Measurements from ENCODE around the gene MRPL43. TPM values are rescaled to one million over a fixed set of nuclear protein-coding genes. Genes with fewer than 3 reads are reported as not detected.

MRPL43 gene
- total RNA-seq, 4 donors from 2014 or later: 32.5 to 104 (median 77.1) TPM

DNA sequence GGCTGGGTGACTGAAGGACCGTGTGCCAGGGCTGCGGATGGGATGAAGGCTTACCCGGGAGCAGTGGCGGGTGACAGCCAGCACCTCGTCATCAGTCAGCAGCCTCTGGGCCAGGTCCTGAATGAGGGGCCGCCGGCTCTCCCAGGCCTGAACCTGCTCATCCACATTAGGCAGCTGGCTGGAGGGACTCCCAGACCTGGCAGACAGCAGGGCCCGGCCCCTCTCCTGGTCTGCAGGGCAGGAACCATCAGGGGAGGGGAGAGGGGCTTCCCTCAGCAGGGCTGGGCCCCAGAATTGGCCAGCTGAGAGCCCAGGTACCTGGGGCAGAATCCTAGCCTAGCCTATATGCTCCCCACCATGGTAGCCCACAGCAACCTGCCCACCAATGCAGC is 28.3 kb upstream of the MRPL43 start:
- no peaks in the 10 kb centered on the region for H3K9me3 ChIP-seq
- TF ChIP-seq EP300 (IDR thresholded peaks at IDR 0.05; ENCODE audit: low read depth) (no peak), POLR2AphosphoS5 (IDR thresholded peaks at IDR 0.05) (no peak), POLR2A (IDR thresholded peaks at IDR 0.05) (no peak)
- TF ChIP-seq, protein P1, sequence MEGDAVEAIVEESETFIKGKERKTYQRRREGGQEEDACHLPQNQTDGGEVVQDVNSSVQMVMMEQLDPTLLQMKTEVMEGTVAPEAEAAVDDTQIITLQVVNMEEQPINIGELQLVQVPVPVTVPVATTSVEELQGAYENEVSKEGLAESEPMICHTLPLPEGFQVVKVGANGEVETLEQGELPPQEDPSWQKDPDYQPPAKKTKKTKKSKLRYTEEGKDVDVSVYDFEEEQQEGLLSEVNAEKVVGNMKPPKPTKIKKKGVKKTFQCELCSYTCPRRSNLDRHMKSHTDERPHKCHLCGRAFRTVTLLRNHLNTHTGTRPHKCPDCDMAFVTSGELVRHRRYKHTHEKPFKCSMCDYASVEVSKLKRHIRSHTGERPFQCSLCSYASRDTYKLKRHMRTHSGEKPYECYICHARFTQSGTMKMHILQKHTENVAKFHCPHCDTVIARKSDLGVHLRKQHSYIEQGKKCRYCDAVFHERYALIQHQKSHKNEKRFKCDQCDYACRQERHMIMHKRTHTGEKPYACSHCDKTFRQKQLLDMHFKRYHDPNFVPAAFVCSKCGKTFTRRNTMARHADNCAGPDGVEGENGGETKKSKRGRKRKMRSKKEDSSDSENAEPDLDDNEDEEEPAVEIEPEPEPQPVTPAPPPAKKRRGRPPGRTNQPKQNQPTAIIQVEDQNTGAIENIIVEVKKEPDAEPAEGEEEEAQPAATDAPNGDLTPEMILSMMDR (IDR thresholded peaks at IDR 0.05): no peak
- no peak overlapping the region for H3K27ac ChIP-seq
- in situ Hi-C loops (cut with MboI; ENCODE audit: low pct_ligation_motif_present in 1 of 4, low pct_unique_long_range_greater_than_20kb in 1 of 4, low sequenced_read_pairs in 3 of 4): no loop called here
- H3K4me1 ChIP-seq: peaks cover 0 to 28% (median 17%) of the 10 kb centered on the region in 4 donors
- intact Hi-C loops (cut with DNase I; ENCODE audit: low total_unique reads): loop anchor here (5.0 to 10.0 kb wide), 2 partner anchors 51 to 292 kb away; partner anchors contain the start of gene SEMA4G
- WGBS, 2 donors (ENCODE audit: low coverage in 1 of 2): 89% methylated on average over 7 of the region's 8 CpGs; no CpG with 5 or more reads in 1 of the 2 donors
- peaks cover 27% of the 10 kb centered on the region for H3K27me3 ChIP-seq
- no peak for DNase-seq
- no peaks in the 10 kb centered on the region for H3K36me3 ChIP-seq
- no peak overlapping the region for H3K4me3 ChIP-seq

DNA sequence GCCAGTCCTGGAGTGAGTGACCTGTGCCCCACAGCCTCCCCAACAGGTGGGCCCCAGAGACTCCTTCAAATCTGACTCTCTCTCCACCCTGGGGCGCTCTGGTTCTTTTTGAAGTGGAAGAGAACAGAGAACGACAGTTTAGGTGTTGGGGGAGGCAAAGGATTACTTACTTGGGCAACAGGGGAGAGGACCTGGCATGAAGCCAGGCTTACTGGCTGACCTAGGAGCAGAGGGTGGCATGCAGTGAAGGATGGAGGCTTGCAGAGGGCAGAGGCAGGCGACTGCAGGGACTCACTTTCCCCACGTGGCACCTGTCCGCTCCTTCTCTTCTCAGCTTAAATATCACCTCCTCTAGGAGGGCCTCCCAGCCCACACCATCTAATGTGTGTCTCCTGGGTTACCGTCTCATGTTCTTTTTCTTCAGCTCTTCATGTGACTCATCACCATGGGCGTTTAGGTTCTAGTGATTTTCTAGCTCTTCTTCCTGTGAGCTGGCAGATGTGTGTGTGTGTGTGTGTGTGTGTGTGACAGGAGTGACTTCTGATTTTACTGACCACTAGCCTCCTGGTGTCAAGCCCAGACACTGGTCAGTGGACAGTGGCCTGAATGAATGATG is 27.8 kb upstream of the MRPL43 start:
- TF ChIP-seq EP300 (IDR thresholded peaks at IDR 0.05; ENCODE audit: low read depth): no peak
- no peak for TF ChIP-seq POLR2A (IDR thresholded peaks at IDR 0.05)
- TF ChIP-seq, protein P1 (IDR thresholded peaks at IDR 0.05): no peak
- TF ChIP-seq POLR2AphosphoS5 (IDR thresholded peaks at IDR 0.05): no peak
- intact Hi-C loops (cut with DNase I; ENCODE audit: low total_unique reads): loop anchor here (1.0 to 10.0 kb wide), 3 partner anchors 22 to 292 kb away; partner anchors contain the start of gene SEMA4G
- no peak overlapping the region for H3K4me3 ChIP-seq
- WGBS, 2 donors (ENCODE audit: low coverage in 1 of 2): 0 to 44% methylated on average over 1 to 6 of the region's 7 CpGs
- no peak overlapping the region for H3K27ac ChIP-seq
- H3K9me3 ChIP-seq: no peaks in the 10 kb centered on the region
- H3K4me1 ChIP-seq: peaks cover 0 to 28% (median 17%) of the 10 kb centered on the region in 4 donors
- peaks cover 27% of the 10 kb centered on the region for H3K27me3 ChIP-seq
- H3K36me3 ChIP-seq: no peaks in the 10 kb centered on the region
- no peak for DNase-seq
- in situ Hi-C loops (cut with MboI; ENCODE audit: low pct_ligation_motif_present in 1 of 4, low pct_unique_long_range_greater_than_20kb in 1 of 4, low sequenced_read_pairs in 3 of 4): no loop called here

DNA sequence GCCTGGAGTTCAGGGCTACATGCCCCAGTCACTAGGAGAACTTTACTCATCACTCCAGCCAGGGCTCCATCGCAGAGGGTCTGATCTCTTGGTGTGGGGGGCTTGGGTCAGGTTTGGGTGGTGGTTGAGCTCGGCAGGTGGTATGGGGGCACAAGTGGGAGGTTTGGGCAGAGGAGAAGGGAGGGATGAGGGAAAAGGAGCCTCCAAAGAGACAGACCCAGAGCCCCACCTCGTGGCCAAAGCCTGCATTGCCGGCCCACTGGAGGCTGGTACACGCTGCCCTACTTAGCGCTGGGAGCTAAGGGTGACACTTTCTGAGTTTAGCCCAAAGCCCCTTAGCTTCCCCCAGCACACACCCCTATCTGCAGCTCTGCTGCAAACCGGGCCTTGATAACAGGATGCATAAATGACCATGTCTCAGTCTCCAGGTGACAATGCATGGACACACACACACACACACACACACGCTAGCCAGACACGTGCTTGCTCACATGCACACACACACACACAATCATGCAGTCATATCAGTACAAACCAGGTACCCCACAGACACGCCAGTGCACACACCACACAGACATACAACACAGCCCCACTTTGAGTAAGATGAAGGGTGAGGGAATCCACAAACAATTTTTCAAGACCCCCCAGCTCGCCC is 27.1 kb upstream of the MRPL43 start:
- H3K4me1 ChIP-seq: peaks cover 0 to 28% (median 17%) of the 10 kb centered on the region in 4 donors
- DNase-seq: peak; percentile 90
- H3K27me3 ChIP-seq: peaks cover 27% of the 10 kb centered on the region
- H3K9me3 ChIP-seq: no peaks in the 10 kb centered on the region
- no peaks in the 10 kb centered on the region for H3K36me3 ChIP-seq
- H3K27ac ChIP-seq: no peak overlapping the region
- in situ Hi-C loops (cut with MboI; ENCODE audit: low pct_ligation_motif_present in 1 of 4, low pct_unique_long_range_greater_than_20kb in 1 of 4, low sequenced_read_pairs in 3 of 4): no loop called here
- intact Hi-C loops (cut with DNase I; ENCODE audit: low total_unique reads): loop anchor here (1.0 to 10.0 kb wide), 2 partner anchors 21 to 50 kb away; partner anchors contain the start of gene SEMA4G
- WGBS, 2 donors (ENCODE audit: low coverage in 1 of 2): 24% methylated on average over 11 of the region's 11 CpGs; no CpG with 5 or more reads in 1 of the 2 donors
- no peak overlapping the region for H3K4me3 ChIP-seq
- TF ChIP-seq, protein P1 (IDR thresholded peaks at IDR 0.05): peak; percentile 88 to 95 (median 93)
- no peak for TF ChIP-seq POLR2A (IDR thresholded peaks at IDR 0.05)
- TF ChIP-seq POLR2AphosphoS5 (IDR thresholded peaks at IDR 0.05): no peak
- TF ChIP-seq EP300 (IDR thresholded peaks at IDR 0.05; ENCODE audit: low read depth): no peak

DNA sequence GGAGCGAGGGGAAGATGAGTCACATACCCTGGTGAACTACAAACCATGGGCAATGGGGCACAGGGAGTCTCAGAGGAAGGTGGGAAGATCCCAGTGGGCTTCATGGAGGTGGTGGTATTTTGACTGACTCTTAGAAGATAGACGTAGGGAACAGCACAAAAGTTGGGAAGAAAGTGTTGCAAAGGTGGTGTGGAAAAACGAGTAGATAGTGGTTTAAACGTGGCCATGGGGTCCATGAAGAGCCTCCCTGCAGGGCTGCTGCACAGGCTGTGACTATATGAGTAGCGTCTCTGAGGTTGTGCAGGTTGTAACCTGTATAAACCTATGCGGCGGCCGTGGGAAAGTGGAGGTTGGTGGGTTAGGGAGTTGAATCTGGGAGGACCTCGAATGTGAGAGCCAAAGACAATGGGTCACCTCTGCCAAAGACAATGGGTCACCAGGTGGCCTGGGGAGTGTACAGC is 26.1 kb upstream of the MRPL43 start:
- in situ Hi-C loops (cut with MboI; ENCODE audit: low pct_ligation_motif_present in 1 of 4, low pct_unique_long_range_greater_than_20kb in 1 of 4, low sequenced_read_pairs in 3 of 4) (no loop called here), intact Hi-C loops (cut with DNase I; ENCODE audit: low total_unique reads) (loop anchor here (10.0 kb wide), 1 partner anchor 49 kb away; the partner anchor contains the start of gene SEMA4G)
- TF ChIP-seq EP300 (IDR thresholded peaks at IDR 0.05; ENCODE audit: low read depth): no peak
- TF ChIP-seq, protein P1 (IDR thresholded peaks at IDR 0.05): no peak
- no peak for TF ChIP-seq POLR2AphosphoS5 (IDR thresholded peaks at IDR 0.05)
- TF ChIP-seq POLR2A (IDR thresholded peaks at IDR 0.05): no peak
- no peak for DNase-seq
- Histone ChIP-seq H3K4me1 (peaks cover 0 to 23% (median 14%) of the 10 kb centered on the region in 4 donors), H3K27me3 (peaks cover 22% of the 10 kb centered on the region), H3K4me3 (no peak overlapping the region), H3K27ac (peak overlapping the region in 3 of 4 donors; percentile 32 to 54 (median 32)), H3K9me3 (no peaks in the 10 kb centered on the region), H3K36me3 (no peaks in the 10 kb centered on the region)
- WGBS, 2 donors (ENCODE audit: low coverage in 1 of 2): 43 to 67% methylated on average over 7 to 9 of the region's 9 CpGs
